GM19099 (cell line): ENCODE results near the gene EXOC3L1.

Experiments
- POLR2A ChIP-seq: IDR thresholded peaks from 3 replicates; pipeline ENCODE4 v1.6.1; 2011; ENCODE audit warnings: low read depth; ENCODE audit not compliant: insufficient read length; ENCODE audit errors: extremely low read depth

EXOC3L1 gene

GRCh38 chr16:67228034-67228785 lies 38.3 kb upstream of the EXOC3L1 start:
- no peak for TF ChIP-seq POLR2A

DNA sequence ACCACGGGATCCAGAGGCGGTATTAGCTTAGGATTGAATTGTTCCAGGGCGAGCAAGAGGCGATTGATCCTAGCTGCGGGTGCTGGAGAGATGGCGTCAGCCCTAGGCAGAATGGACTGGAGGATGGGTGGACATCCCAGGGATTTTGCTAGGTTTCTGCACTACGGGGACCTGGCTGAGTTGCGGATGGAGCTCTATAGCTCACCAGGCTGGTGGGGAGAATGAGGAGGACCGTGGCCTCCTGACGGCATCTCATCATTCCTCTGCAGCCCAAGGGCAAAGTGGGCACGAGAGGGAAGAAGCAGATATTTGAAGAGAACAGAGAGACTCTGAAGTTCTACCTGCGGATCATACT lies 37.6 kb upstream of the EXOC3L1 start:
- no peak for TF ChIP-seq POLR2A

- TF ChIP-seq POLR2A, result peak; percentile 76
These were observed 37.0 kb upstream of the EXOC3L1 start, which contains the start of gene TMEM208 for GRCh38 chr16:67226804-67227566. Gene TMEM208 (plus strand): TSS chr16:67227130. CDS start chr16:67227219, 89 bp downstream.

DNA sequence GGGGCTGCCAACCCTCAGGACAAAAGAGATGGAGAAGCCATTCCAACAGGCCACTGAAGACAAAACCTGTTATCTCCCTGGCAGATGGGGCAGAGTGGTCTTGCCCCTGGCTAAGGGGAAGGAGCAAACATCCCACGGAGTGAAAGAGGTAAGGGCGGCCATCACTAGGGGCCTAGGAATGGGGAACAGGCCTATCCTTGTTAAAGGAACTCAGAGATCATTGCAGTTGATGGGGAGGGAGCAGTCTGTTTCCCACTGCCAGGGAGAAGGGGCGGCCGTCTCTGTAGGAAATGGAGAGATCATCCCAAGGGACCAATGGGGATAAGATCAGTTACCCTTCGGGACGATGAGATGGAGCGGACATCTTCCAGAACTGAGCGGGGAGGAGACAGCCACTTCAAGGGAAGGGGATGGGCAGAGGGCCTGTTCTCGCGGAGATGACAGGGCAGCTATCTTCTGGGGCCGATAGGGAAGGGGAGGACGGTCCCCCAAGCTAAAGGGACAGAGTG lies 36.4 kb upstream of the EXOC3L1 start:
- TF ChIP-seq POLR2A, result no peak

GRCh38 chr16:67223992-67224391 lies 34.1 kb upstream of the EXOC3L1 start:
- no peak for TF ChIP-seq POLR2A

DNA sequence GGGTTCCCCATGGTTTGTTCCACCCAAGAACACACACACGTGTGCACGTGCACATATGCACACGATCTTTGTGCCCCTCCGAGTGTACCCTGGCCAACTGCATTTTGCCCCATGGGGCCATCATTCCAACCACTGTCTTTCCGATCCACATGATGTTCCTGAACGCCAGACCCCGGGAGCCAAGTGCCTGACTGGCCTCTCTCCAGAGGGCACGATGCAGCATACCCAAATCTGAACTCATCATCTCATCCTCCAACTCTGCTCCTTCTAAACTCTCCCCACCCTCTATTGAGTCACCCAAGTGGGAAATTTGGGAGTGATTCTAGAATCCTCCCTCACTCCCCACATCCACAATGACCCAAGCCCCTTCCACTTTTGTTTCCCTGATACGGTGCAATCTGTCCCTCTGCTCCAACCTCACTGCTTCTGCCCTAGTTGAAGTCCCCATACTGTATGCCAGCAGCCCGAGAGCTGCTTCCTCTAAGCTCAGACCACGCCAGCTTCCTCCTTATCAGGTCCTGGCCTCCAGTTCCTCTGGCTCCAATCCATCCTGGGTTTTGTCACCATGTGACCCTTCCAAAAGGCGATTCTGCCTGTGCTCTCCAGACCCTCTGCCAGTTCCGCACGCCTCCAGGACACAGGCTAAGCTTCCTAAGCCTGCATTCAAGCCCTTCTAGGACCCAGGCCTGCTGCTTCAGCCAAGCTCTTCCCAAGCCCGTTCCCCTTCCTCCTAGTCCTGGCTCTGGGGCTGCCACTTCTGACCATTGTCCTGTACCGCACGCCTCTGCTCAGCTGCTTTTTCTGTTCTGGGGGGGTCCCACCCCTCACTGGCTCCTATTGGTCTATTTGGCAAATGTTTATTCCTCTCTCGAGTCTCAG lies 26.9 kb upstream of the EXOC3L1 start:
- no peak for TF ChIP-seq POLR2A

- no peak for TF ChIP-seq POLR2A
These were observed 25.8 kb upstream of the EXOC3L1 start for GRCh38 chr16:67215706-67216105.

GRCh38 chr16:67213197-67214019 lies 23.5 kb upstream of the EXOC3L1 start:
- TF ChIP-seq POLR2A, result no peak

- TF ChIP-seq POLR2A, result no peak
These were observed 22.8 kb upstream of the EXOC3L1 start for GRCh38 chr16:67212766-67213165.

- TF ChIP-seq POLR2A, result no peak
These were observed 21.7 kb upstream of the EXOC3L1 start for GRCh38 chr16:67211674-67212073.

DNA sequence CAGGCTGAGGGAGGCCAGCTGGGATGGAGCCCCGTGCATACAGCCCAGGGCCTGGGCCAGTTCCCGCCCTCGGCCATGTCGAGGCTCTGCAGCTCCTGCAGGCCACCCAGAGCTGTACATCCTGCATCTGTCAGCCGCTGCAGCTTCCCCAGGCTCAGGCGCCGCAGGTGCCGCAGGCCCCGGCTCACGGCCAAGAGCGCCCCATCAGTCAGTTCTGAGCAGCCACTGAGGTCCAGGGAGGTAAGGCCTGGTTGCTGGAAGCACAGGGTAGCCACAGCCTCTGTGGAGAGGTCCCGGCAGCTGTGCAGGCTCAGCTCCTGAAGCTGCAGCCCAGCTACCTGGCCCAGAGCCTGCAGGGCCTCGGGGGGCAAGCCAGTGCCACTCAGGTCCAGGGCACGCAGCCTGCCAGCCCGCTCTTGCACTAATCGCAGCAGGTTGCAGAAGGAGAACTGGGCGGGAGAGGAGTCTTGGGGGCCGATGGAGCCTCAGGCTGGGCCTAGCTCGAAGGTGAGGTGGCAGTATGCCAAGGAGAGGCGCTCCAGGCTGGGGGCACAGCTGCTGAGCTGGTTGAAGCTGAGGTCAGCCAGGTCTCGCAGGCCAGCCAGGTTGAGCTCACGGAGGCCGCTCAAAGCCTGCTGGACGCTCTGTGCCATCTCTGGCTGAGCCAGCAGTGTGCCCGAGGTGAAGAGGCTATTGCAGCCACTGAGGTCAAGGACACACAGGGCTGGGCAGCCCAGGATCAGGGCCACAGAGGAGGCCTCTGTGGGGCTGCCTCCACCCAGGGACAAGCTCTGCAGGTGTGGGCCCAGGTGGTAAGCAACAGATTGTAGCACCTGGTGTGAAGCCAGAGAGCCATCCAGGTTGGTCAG lies 20.4 kb upstream of the EXOC3L1 start:
- TF ChIP-seq POLR2A, result no peak

DNA sequence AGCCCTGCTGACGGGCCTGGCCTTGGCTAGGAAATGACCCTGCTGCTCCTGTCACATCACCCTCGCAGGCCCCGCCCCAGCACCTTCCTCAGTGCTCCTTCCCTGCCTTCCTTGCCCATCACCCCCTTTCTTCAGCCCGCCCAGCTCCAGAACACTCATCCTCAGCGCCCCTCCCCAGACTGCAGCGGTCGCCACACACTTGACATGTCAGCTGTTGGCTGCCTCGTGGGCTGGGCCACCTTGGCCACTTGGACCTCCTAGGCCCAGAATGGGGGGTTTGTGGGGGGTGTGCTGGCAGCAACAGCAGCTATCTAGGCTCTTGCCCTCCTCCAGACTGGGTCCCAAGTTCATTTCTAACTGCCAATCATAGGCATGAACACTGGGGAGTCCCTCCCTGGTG lies 19.6 kb upstream of the EXOC3L1 start:
- TF ChIP-seq POLR2A, result no peak

DNA sequence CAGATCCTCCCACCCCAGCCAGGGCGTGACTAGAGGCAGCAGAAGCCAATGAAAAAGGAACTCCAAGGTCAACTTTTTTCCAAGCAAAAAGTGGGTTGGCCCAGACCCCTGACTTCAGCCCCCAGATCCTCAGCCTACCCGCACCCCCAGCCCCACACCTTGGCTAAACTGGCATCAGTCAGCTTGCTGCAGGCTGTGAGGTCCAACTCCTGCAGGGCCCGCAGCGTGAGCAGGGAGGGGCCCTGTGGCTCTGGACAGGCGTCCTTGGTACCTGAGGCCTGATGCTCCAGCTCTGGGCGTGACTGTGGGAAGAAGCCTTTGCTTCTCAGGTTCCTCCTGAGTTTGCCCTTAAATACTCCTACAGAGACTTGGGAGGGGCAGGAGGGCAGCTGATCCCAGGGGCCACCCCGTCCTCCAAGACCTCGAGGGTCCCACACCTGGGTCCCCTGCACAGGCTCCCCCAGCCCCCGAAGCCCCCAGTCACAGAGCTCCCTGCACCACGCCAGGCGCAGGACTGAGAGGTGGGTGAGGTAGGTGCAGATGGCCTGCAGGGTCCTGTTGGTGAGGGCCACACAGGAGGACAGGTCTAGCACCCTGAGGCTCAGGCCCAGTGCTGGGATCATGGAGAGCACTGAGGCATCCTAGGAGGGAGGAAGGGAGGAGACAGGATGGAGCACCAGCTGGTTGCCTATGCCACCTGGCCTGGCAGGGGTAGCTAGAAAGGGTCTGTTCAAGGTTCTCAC lies 18.4 kb upstream of the EXOC3L1 start:
- no peak for TF ChIP-seq POLR2A
